ENCODE data around the gene BLOC1S5.

DNA sequence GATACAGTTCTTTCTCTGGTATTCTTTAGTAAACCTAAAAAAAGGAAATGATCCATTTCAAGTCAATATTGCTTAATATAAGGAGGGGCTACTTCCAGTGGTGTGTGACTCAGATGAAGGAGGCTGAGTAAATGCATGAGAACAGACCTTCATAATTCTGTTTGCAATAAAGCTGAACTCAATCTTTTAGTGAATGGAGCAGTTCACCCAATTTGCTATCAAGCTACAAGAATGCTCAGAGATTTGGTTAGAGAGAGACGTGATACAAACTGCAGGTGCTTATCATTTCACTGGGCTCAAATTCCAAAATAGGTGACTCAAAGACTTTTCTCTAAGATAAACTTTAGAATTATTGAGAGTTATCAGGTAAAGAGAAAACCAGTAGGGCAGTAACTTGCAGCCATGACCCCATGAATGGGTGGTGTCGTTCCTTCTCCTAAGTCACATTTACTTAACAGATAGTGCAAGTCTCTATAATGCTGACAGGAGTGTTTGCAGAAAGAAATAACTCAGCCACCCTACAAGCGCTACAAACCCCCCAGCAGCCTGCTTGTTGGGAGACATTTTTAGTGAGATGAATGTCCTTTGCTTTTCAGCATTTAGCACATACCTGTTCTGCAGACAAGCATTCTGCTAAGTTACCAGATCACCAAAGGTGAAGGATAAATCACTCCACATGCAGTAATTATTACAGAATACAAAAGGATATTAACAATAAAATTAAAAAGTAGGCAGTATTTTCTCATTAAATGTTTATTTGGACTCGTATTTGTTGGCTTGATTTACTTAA is 16.4 kb upstream of the BLOC1S5 start:
- TF ChIP-seq ZNF274 (IDR thresholded peaks at IDR 0.05; ENCODE audit: low read depth, low read length) (no peak), SUZ12 (IDR thresholded peaks at IDR 0.05; ENCODE audit: extremely low read depth, insufficient read depth, insufficient read length) (no peak), YY1 (IDR thresholded peaks at IDR 0.05; ENCODE audit: insufficient read depth, insufficient read length) (no peak)

Data from NT2/D1 (cell line).